H9 (cell line): ENCODE measurements around the gene TMEM269. TPM values are rescaled to one million over a fixed set of nuclear protein-coding genes. Genes with fewer than 3 reads are reported as not detected.

Experiments used
- DNase-seq: peaks from one replicate; pipeline ENCODE4 v3.0.0-alpha.2; 2017
- H2AFZ ChIP-seq: one replicate; pipeline ENCODE4 v1.6.1; 2013; ENCODE audit warnings: mild to moderate bottlenecking, low read length, control low read depth, moderate library complexity
- H2AK5ac ChIP-seq: 2 replicates; pipeline ENCODE4 v1.6.1; 2013; ENCODE audit warnings: low read length, control low read depth, mixed read lengths; ENCODE audit not compliant: insufficient read length
- H2BK120ac ChIP-seq: one replicate; pipeline ENCODE4 v1.6.1; 2013; ENCODE audit warnings: low read depth, mild to moderate bottlenecking, low read length, control low read depth, inconsistent platforms; ENCODE audit not compliant: poor library complexity, severe bottlenecking
- H2BK12ac ChIP-seq: 2 replicates; pipeline ENCODE4 v1.6.1; 2013; ENCODE audit warnings: low read length, control low read depth, mixed read lengths, low read depth; ENCODE audit not compliant: insufficient read length
- H2BK15ac ChIP-seq: 2 replicates; pipeline ENCODE4 v1.6.1; 2013; ENCODE audit warnings: low read depth, low read length, control low read depth
- H2BK20ac ChIP-seq: one replicate; pipeline ENCODE4 v1.6.1; 2013; ENCODE audit warnings: low read depth, mild to moderate bottlenecking, low read length, control low read depth, inconsistent platforms; ENCODE audit not compliant: poor library complexity, severe bottlenecking
- H2BK5ac ChIP-seq: 2 replicates; pipeline ENCODE4 v1.6.1; 2013; ENCODE audit warnings: low read length, control low read depth, mixed read lengths; ENCODE audit not compliant: insufficient read length
- H3K14ac ChIP-seq: 2 replicates; pipeline ENCODE4 v1.6.1; 2013; ENCODE audit warnings: low read length, control low read depth; ENCODE audit not compliant: insufficient read depth
- H3K18ac ChIP-seq: 2 replicates; pipeline ENCODE4 v1.6.1; 2013; ENCODE audit warnings: low read depth, mild to moderate bottlenecking, mixed read lengths, low read length, control low read depth; ENCODE audit not compliant: insufficient read length
- H3K23ac ChIP-seq: 2 replicates; pipeline ENCODE4 v1.6.1; 2013; ENCODE audit warnings: low read length, control low read depth, mixed read lengths, low read depth; ENCODE audit not compliant: insufficient read length
- H3K23me2 ChIP-seq: 2 replicates; pipeline ENCODE4 v1.6.1; 2013; ENCODE audit warnings: low read depth, mild to moderate bottlenecking, mixed read lengths, low read length, control low read depth; ENCODE audit not compliant: insufficient read length, poor library complexity, severe bottlenecking
- H3K27ac ChIP-seq: 2 replicates; pipeline ENCODE4 v1.5.1; 2013; ENCODE audit warnings: low read length, control low read depth, mixed read lengths, low read depth; ENCODE audit not compliant: insufficient read length
- H3K27me3 ChIP-seq: 2 replicates; pipeline ENCODE4 v1.6.1; 2013; ENCODE audit warnings: low read length, control low read depth, inconsistent platforms; ENCODE audit not compliant: insufficient read depth
- H3K4ac ChIP-seq: 2 replicates; pipeline ENCODE4 v1.6.1; 2013; ENCODE audit warnings: low read depth, mild to moderate bottlenecking, control low read depth, inconsistent platforms, low read length, moderate library complexity
- H3K4me1 ChIP-seq: 2 replicates; pipeline ENCODE4 v1.6.1; 2013; ENCODE audit warnings: low read length, control low read depth, inconsistent platforms; ENCODE audit not compliant: insufficient read depth
- H3K4me2 ChIP-seq: 2 replicates; pipeline ENCODE4 v1.6.1; 2013; ENCODE audit warnings: low read length, control low read depth, mixed read lengths; ENCODE audit not compliant: insufficient read length, insufficient read depth
- H3K56ac ChIP-seq: 2 replicates; pipeline ENCODE4 v1.6.1; 2013; ENCODE audit warnings: low read depth, mild to moderate bottlenecking, mixed read lengths, low read length, control low read depth; ENCODE audit not compliant: insufficient read length
- H3K79me1 ChIP-seq: 2 replicates; pipeline ENCODE4 v1.6.1; 2013; ENCODE audit warnings: low read depth, mild to moderate bottlenecking, moderate library complexity, low read length, control low read depth, inconsistent platforms; ENCODE audit not compliant: insufficient read depth, poor library complexity, severe bottlenecking
- H3K79me2 ChIP-seq: 2 replicates; pipeline ENCODE4 v1.6.1; 2013; ENCODE audit warnings: low read length, control low read depth, inconsistent platforms; ENCODE audit not compliant: insufficient read depth
- H3K9ac ChIP-seq: 2 replicates; pipeline ENCODE4 v1.6.1; 2013; ENCODE audit warnings: low read length, control low read depth, mixed read lengths; ENCODE audit not compliant: insufficient read length; ENCODE audit errors: extremely low read depth
- H3K9me3 ChIP-seq: one replicate; pipeline ENCODE4 v1.6.1; 2013; ENCODE audit warnings: low read depth, low read length, inconsistent platforms; ENCODE audit not compliant: control insufficient read depth
- H3T11ph ChIP-seq: one replicate; pipeline ENCODE4 v1.6.1; 2013; ENCODE audit warnings: mild to moderate bottlenecking, low read length, control low read depth, inconsistent platforms
- H4K20me1 ChIP-seq: one replicate; pipeline ENCODE4 v1.6.1; 2013; ENCODE audit not compliant: control insufficient read depth, insufficient read length, insufficient read depth
- H4K5ac ChIP-seq: 2 replicates; pipeline ENCODE4 v1.6.1; 2013; ENCODE audit warnings: low read depth, mild to moderate bottlenecking, mixed read lengths, low read length, control low read depth; ENCODE audit not compliant: insufficient read length
- H4K8ac ChIP-seq: replicated peaks from 2 replicates; pipeline ENCODE4 v1.6.1; 2013; ENCODE audit warnings: low read length, control low read depth, mixed read lengths, low read depth; ENCODE audit not compliant: insufficient read length
- H4K91ac ChIP-seq: 2 replicates; pipeline ENCODE4 v1.6.1; 2013; ENCODE audit warnings: low read depth, mild to moderate bottlenecking, moderate library complexity, mixed read lengths, low read length, control low read depth; ENCODE audit not compliant: insufficient read length
- H3K27ac Mint-ChIP-seq, 3 experiments: 2 replicates in 2 of 3; 3 replicates in 1 of 3; pipeline ENCODE4 v1.8.0; 2020 to 2021; ENCODE audit warnings: mixed read lengths in 3 of 3, mild to moderate bottlenecking in 1 of 3, moderate library complexity in 1 of 3
- H3K27me3 Mint-ChIP-seq: 2 replicates; pipeline ENCODE4 v1.8.0; 2021; ENCODE audit warnings: low read depth, mild to moderate bottlenecking, moderate library complexity, mixed read lengths
- H3K36me3 Mint-ChIP-seq, 3 experiments: 2 replicates in 2 of 3; 3 replicates in 1 of 3; pipeline ENCODE4 v1.8.0; 2020 to 2021; ENCODE audit warnings: low read depth in 3 of 3, mixed read lengths in 3 of 3; ENCODE audit not compliant: insufficient read depth in 1 of 3
- H3K4me1 Mint-ChIP-seq, 2 experiments: 2 replicates each; pipeline ENCODE4 v1.8.0; 2020; ENCODE audit warnings: mixed read lengths in 2 of 2
- H3K4me3 Mint-ChIP-seq, 2 experiments: 2 replicates in 1 of 2; 3 replicates in 1 of 2; pipeline ENCODE4 v1.8.0; 2020 to 2021; ENCODE audit warnings: mild to moderate bottlenecking in 2 of 2, mixed read lengths in 2 of 2, moderate library complexity in 1 of 2
- H3K9me3 Mint-ChIP-seq, 2 experiments: 2 replicates in 1 of 2; 3 replicates in 1 of 2; pipeline ENCODE4 v1.8.0; 2020; ENCODE audit warnings: mild to moderate bottlenecking in 2 of 2, mixed read lengths in 2 of 2, moderate library complexity in 1 of 2
- WGBS: extraction: QIAGEN DNeasy Blood & Tissue Kit; methylation state at CpG from one replicate; pipeline ENCODE4 v1.1.7; 2013; ENCODE audit warnings: missing lambda C conversion rate, low lambda C conversion rate, mixed read lengths; ENCODE audit not compliant: insufficient read length; ENCODE audit errors: extremely low coverage; 5-methylcytosine and 5-hydroxymethylcytosine counted together
- total RNA-seq: library from RNA; stranded (reverse); gene quantifications from 2 replicates; pipeline ENCODE4 v1.2.1, GENCODE V29; 2021
- TF ChIP-seq, protein P1 (sequence below): fragments of 200-600 bp; sonication (generic); conservative IDR thresholded peaks from 3 replicates; pipeline ENCODE4 v1.8.0; 2021; ENCODE audit warnings: antibody characterized with exemption, mild to moderate bottlenecking

Gene TMEM269
- total RNA-seq, 1 experiment from 2014 or later, result 0.17 TPM

DNA sequence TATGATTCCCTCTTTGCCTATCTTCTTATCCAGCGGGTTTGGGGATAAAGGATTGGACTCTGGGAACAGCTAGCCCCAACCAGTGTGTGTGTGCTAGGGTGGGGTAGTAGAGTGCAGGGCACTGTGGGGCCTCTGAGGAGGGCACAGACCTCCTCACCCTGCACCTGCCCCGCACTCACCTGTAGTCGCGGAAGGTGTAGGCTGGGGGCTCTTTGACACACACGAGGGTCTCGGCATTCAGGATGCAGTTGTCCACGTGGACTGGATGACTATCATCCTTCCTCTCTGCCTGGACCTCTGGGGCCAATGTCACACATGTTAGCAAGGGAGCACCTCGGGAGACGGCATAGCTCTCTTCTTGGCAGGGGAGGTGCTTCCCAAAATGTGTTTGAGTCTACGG lies 36.8 kb upstream of the TMEM269 start:
- no peak overlapping the region for H3T11ph ChIP-seq
- H3K9me3 ChIP-seq, result no peaks in the 10 kb centered on the region
- WGBS, result no CpG with 5 or more reads among the region's 10 CpGs
- TF ChIP-seq, protein P1, sequence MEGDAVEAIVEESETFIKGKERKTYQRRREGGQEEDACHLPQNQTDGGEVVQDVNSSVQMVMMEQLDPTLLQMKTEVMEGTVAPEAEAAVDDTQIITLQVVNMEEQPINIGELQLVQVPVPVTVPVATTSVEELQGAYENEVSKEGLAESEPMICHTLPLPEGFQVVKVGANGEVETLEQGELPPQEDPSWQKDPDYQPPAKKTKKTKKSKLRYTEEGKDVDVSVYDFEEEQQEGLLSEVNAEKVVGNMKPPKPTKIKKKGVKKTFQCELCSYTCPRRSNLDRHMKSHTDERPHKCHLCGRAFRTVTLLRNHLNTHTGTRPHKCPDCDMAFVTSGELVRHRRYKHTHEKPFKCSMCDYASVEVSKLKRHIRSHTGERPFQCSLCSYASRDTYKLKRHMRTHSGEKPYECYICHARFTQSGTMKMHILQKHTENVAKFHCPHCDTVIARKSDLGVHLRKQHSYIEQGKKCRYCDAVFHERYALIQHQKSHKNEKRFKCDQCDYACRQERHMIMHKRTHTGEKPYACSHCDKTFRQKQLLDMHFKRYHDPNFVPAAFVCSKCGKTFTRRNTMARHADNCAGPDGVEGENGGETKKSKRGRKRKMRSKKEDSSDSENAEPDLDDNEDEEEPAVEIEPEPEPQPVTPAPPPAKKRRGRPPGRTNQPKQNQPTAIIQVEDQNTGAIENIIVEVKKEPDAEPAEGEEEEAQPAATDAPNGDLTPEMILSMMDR, result no peak
- no peak overlapping the region for H4K5ac ChIP-seq
- Mint-ChIP-seq H3K9me3 (peaks cover 15 to 18% of the 10 kb centered on the region in 2 experiments), H3K27ac (peak overlapping the region in 2 of 3 experiments; percentile 49 to 66; a peak in 2 of 7 replicates), H3K4me1 (peaks cover 8 to 11% of the 10 kb centered on the region in 2 experiments; a peak in 3 of 4 replicates), H3K4me3 (no peak overlapping the region), H3K27me3 (no peaks in the 10 kb centered on the region; the same call in 1 of the 2 replicates), H3K36me3 (peaks cover 38 to 61% (median 58%) of the 10 kb centered on the region in 3 experiments)
- H3K56ac ChIP-seq, result no peak overlapping the region
- H2BK20ac ChIP-seq, result no peak overlapping the region
- no peaks in the 10 kb centered on the region for H3K23me2 ChIP-seq
- no peak overlapping the region for H4K91ac ChIP-seq
- H3K79me2 ChIP-seq, result no peaks in the 10 kb centered on the region
- no peaks in the 10 kb centered on the region for H3K27me3 ChIP-seq
- H3K23ac ChIP-seq, result no peak overlapping the region
- H4K20me1 ChIP-seq, result no peaks in the 10 kb centered on the region
- no peak overlapping the region for H4K8ac ChIP-seq
- no peak overlapping the region for H2BK120ac ChIP-seq
- peak; percentile 22 for DNase-seq
- H2BK12ac ChIP-seq, result no peak overlapping the region
- no peak overlapping the region for H3K14ac ChIP-seq
- no peak overlapping the region for H3K4ac ChIP-seq
- no peak overlapping the region for H3K9ac ChIP-seq
- no peaks in the 10 kb centered on the region for H3K4me1 ChIP-seq
- no peak overlapping the region for H2BK5ac ChIP-seq
- no peak overlapping the region for H3K18ac ChIP-seq
- no peaks in the 10 kb centered on the region for H3K79me1 ChIP-seq
- H3K4me2 ChIP-seq, result no peak overlapping the region
- no peak overlapping the region for H3K27ac ChIP-seq
- H2AFZ ChIP-seq, result no peak overlapping the region
- no peak overlapping the region for H2BK15ac ChIP-seq
- no peak overlapping the region for H2AK5ac ChIP-seq
